Type B pancreatic cell (in vitro differentiated cells): ENCODE measurements around the gene LDLR. TPM values are rescaled to one million over a fixed set of nuclear protein-coding genes. Genes with fewer than 3 reads are reported as not detected.
"Not testable (repeated sequence)": the region's sequence is repeated elsewhere in the genome, so short reads cannot be mapped to it uniquely, and the experiment has no call there.

Experiments
- DNase-seq: peaks from one replicate; pipeline ENCODE4 v3.0.0; 2021; ENCODE audit warnings: mixed read lengths; ENCODE audit not compliant: unreplicated experiment; ENCODE audit errors: extremely low spot score
- H3K27ac Mint-ChIP-seq: 2 replicates; pipeline ENCODE4 v1.8.0; 2021; ENCODE audit warnings: mild to moderate bottlenecking, mixed read lengths
- H3K27me3 Mint-ChIP-seq: 2 replicates; pipeline ENCODE4 v1.8.0; 2021; ENCODE audit warnings: mixed read lengths
- H3K36me3 Mint-ChIP-seq: 2 replicates; pipeline ENCODE4 v1.8.0; 2021; ENCODE audit warnings: mixed read lengths
- H3K4me1 Mint-ChIP-seq: one replicate; pipeline ENCODE4 v1.8.0; 2021; ENCODE audit warnings: mixed read lengths; ENCODE audit not compliant: unreplicated experiment
- H3K4me3 Mint-ChIP-seq: 2 replicates; pipeline ENCODE4 v1.8.0; 2021; ENCODE audit warnings: mild to moderate bottlenecking, mixed read lengths
- H3K9me3 Mint-ChIP-seq: 2 replicates; pipeline ENCODE4 v1.8.0; 2021; ENCODE audit warnings: mixed read lengths
- CTCF ChIP-seq: fragments of 200-600 bp; sonication (generic); conservative IDR thresholded peaks from 2 replicates; pipeline ENCODE4 v1.5.0; 2021; ENCODE audit warnings: antibody characterized with exemption, mild to moderate bottlenecking
- total RNA-seq: library from RNA; stranded (reverse); gene quantifications from 2 replicates; pipeline ENCODE4 v1.2.1, GENCODE V29; 2021; ENCODE audit warnings: low replicate concordance

Gene LDLR
- total RNA-seq, 1 donor from 2014 or later = 67.4 TPM

- Mint-ChIP-seq H3K27me3 (no peaks in the 10 kb centered on the region), H3K27ac (no peak overlapping the region), H3K4me3 (no peak overlapping the region), H3K9me3 (no peaks in the 10 kb centered on the region), H3K36me3 (peaks cover 4% of the 10 kb centered on the region), H3K4me1 (no peaks in the 10 kb centered on the region)
- DNase-seq = no peak
- TF ChIP-seq CTCF = no peak
Observed at GRCh38 chr19:11175920-11176319, 86.7 kb downstream of the LDLR start.

GRCh38 chr19:11176466-11177193, 87.4 kb downstream of the LDLR start:
- no peaks in the 10 kb centered on the region for H3K27me3 Mint-ChIP-seq
- DNase-seq = no peak
- H3K9me3 Mint-ChIP-seq = no peaks in the 10 kb centered on the region
- no peaks in the 10 kb centered on the region for H3K4me1 Mint-ChIP-seq
- no peak overlapping the region for H3K4me3 Mint-ChIP-seq
- no peak overlapping the region for H3K27ac Mint-ChIP-seq
- TF ChIP-seq CTCF = no peak
- H3K36me3 Mint-ChIP-seq = peaks cover 9% of the 10 kb centered on the region

GRCh38 chr19:11177592-11177991, 88.3 kb downstream of the LDLR start:
- no peaks in the 10 kb centered on the region for H3K4me1 Mint-ChIP-seq
- H3K27me3 Mint-ChIP-seq = no peaks in the 10 kb centered on the region
- no peak overlapping the region for H3K4me3 Mint-ChIP-seq
- H3K27ac Mint-ChIP-seq = no peak overlapping the region
- no peaks in the 10 kb centered on the region for H3K9me3 Mint-ChIP-seq
- H3K36me3 Mint-ChIP-seq = peaks cover 9% of the 10 kb centered on the region
- DNase-seq = no peak
- no peak for TF ChIP-seq CTCF

- H3K4me1 Mint-ChIP-seq, H3K27me3 Mint-ChIP-seq, DNase-seq, H3K9me3 Mint-ChIP-seq, H3K4me3 Mint-ChIP-seq, H3K27ac Mint-ChIP-seq: not testable (repeated sequence)
- H3K36me3 Mint-ChIP-seq = peaks cover 15% of the 10 kb centered on the region
Observed at GRCh38 chr19:11179145-11179465, 89.8 kb downstream of the LDLR start.

GRCh38 chr19:11179716-11180297, 90.5 kb downstream of the LDLR start:
- Mint-ChIP-seq H3K27me3 (no peaks in the 10 kb centered on the region), H3K4me3 (no peak overlapping the region), H3K36me3 (peaks cover 15% of the 10 kb centered on the region), H3K9me3 (peaks cover 5% of the 10 kb centered on the region), H3K27ac (no peak overlapping the region), H3K4me1 (no peaks in the 10 kb centered on the region)
- TF ChIP-seq CTCF = no peak
- no peak for DNase-seq

- H3K4me3 Mint-ChIP-seq = no peak overlapping the region
- no peak for DNase-seq
- H3K27ac Mint-ChIP-seq = no peak overlapping the region
- TF ChIP-seq CTCF = no peak
- peaks cover 5% of the 10 kb centered on the region for H3K9me3 Mint-ChIP-seq
- H3K27me3 Mint-ChIP-seq = no peaks in the 10 kb centered on the region
- peaks cover 15% of the 10 kb centered on the region for H3K36me3 Mint-ChIP-seq
- H3K4me1 Mint-ChIP-seq = no peaks in the 10 kb centered on the region
Observed at GRCh38 chr19:11180346-11180745, 91.1 kb downstream of the LDLR start.

GRCh38 chr19:11180975-11181374, 91.7 kb downstream of the LDLR start:
- not testable (repeated sequence) for H3K27ac Mint-ChIP-seq, H3K4me3 Mint-ChIP-seq, DNase-seq, H3K9me3 Mint-ChIP-seq, H3K4me1 Mint-ChIP-seq, H3K27me3 Mint-ChIP-seq
- H3K36me3 Mint-ChIP-seq = peaks cover 15% of the 10 kb centered on the region
